Measurements from ENCODE around the gene MAPKAPK3.

Gene MAPKAPK3

DNA sequence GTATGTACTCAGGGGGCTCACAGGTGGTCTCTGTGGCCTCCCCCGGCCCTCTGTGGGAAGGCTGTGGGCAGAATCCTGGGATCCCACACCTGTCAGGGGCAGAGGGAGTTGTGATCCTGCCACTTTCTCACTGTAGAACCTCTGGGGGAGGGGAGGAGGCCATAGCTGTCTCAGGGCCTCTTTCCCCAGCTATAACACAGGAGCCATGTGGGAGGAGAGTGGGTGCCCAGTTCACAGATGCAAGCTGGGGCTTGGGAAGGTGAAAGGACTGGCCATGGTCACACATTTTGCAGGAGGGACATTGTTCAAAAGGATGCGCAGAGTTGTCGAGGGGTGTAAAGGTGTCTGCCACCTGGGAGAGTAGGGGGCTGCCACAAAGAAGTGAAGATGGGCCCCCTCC lies 11.7 kb downstream of the MAPKAPK3 start:
- no peak for DNase-seq

DNA sequence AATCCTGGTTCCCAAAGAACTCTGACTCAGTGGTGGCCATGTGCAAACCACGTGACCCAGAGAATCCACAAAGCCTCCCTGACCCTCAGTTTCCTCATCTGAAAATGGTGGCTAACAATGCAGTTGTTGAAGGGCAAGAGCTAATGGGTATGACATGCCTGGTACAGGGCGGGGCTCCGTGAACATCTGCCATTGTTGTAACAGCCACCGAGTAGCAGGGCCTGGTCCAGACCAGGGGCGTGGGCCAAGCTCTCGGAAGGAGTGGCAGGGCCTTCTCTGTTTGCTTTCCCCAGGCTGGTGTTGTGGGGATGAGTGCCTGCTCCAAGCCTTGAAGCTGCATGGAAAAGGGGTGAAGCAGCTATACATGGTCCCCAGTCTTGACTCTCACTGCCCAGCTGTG lies 13.4 kb downstream of the MAPKAPK3 start:
- DNase-seq = no peak

DNA sequence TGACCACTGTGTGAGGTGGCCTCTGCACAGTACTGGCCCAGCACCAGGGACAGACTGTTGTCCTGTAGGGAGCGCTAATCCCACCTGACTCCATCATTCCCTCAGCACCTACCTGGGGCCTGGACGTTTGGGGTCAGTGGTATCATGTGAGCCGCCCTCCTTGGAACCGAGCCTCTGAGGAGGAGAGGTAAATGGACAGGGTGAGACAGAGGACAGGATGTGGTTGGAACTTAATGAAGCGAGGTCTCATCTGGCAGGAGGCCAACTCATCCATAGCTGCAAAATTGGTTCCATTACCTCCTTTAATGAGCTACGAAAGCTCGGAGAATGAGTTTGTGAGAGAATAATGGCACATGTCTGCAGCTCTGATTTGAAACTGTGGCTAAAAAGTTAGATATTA lies 13.9 kb downstream of the MAPKAPK3 start:
- no peak for DNase-seq

DNA sequence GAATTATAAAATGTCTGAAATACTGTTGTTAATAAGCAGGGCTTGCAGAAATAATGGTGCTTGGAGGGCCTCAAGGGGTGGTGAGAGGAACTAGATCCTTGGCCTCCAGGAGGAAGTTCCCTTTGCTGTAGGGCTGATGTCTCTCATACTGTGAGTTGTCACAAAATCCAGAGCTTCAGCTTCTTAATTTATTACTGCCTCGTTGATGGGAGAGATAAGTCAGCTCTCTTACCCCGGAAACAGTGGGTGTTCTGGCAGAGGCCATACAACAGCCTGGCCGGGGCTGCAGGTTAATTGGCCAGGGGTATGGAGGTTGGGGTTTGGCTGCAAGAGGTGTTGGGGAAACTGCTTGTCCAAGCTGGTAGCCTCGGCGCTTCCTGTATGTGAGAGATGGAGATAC lies 15.5 kb downstream of the MAPKAPK3 start:
- DNase-seq = no peak

DNA sequence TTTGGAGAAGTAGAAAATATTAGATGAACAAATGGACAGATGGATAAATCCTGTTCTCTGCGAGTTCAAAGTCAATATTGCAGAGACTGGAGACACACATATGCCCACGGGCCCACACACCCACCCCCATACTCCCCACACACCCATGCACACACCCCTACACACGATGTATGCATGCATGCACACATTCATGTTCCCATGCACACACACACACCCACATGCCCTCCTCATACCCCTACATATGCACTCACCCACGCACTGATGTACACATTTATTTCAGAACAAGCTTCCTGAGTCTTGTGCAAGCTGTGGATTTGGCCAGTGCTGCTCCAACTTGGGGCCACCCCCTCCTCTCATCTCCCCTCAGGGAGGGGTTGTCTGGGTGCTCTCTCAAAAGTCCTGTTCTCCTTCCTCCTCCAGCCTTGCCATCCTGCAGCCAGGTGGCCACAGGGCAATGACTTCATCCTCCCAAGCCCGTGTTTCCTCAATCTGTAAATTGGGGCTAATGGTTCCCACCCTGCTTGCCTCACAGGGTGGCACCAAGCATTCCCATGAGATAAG lies 16.4 kb downstream of the MAPKAPK3 start:
- no peak for DNase-seq

GRCh38 chr3:50635066-50635465 lies 18.1 kb downstream of the MAPKAPK3 start:
- no peak for DNase-seq

- DNase-seq = no peak
Observed at GRCh38 chr3:50637011-50637410, 20.1 kb downstream of the MAPKAPK3 start.

DNA sequence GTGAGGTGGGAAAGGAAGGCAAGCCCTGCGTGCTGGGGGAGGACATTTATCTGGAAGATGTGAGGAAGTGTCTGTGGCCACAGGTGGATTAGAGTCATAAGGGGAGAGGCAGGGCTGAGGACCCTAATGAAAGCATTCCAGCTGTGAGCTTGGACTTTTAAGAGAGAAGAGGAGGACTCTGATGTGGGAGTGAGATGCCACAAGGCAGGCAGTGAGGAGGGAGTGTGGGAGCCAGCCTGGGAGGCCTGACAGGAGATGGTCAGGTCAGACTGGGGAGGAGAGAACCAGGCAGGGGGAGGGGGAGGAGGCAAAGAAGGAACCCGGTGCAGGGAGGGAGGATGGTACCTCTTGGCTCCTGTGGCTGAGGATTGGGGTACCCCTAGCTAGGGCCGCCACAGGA lies 21.0 kb downstream of the MAPKAPK3 start:
- no peak for DNase-seq

GRCh38 chr3:50639055-50639494 lies 22.1 kb downstream of the MAPKAPK3 start:
- DNase-seq = no peak

DNA sequence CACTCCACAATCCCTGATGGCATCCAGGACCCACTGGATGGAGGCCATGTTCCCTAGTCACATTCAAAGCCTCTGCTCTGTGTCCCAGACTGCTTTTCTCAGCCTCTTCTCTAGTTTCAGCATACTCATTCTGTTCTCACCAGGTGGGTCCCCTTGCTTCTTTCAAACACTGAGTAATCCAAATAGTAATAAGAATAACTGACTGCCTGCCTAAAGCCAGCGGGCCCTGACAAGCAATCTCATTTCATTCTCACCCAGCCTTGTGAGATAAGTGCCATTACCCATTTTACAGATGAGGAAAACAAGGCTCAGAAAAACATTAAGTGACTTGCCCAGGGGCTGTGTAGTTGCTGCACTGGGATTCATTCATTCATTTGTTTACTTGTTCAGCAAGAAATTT lies 25.4 kb downstream of the MAPKAPK3 start:
- DNase-seq = no peak

DNA sequence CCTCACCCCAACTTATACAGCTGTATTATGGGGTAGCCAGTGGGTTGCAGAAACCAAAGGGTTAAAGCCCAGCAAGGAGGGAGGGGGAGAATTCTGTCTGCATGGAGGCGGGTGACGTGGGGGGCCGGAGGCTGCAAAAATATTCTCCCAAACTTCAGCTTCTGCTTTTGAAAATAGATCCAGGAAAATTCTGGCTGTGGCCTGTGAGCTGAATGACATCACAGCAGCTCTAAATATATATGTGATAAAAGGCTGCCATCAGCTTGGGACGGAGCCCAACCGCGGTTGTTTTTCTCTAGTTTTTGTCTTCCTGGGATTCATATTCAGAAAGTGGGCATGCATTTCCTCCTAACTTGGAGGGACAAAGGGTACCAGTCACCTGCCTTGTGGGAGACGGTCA lies 27.6 kb downstream of the MAPKAPK3 start:
- no peak for DNase-seq

- no peak for DNase-seq
Observed at GRCh38 chr3:50645378-50645777, 28.4 kb downstream of the MAPKAPK3 start.

DNA sequence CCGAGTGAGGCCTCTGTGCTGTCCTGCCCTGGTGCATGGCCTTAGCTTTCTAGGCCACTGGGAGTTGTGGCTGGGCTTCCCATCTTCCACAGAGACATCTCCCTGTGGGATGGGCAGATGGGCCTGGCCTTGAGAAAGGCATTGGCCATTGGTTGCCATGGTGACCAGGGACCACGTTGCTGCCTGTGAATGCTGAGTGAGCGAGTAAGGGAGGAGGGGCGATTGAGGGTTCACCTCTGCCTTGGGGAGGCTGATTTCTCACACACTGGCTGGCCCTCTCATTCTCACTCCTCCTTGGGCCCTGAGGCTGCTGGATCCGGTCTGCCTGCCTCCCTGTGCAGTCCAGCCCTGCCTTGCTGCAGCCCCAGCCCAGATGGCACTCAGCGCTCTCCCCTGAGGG lies 31.4 kb downstream of the MAPKAPK3 start:
- no peak for DNase-seq

DNA sequence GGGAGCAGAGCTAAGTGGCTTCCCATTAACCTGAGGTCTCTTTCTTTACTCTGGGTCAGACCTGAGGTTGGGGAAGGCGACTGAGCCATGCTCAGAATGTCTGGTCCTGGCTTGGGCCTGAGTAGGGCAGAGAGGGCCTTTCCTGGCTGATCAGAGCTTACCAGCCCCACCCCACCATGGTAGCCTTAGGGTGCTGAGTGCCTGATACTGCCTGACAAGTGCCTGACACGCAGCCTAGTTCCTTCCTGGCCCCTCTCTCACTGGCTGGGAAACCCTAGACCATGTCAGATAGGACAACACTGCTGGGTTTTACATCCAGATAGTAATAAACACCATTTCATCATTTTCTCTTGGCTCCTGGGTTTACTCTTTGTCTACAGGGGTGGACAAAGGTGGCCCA lies 32.0 kb downstream of the MAPKAPK3 start:
- DNase-seq = no peak

DNA sequence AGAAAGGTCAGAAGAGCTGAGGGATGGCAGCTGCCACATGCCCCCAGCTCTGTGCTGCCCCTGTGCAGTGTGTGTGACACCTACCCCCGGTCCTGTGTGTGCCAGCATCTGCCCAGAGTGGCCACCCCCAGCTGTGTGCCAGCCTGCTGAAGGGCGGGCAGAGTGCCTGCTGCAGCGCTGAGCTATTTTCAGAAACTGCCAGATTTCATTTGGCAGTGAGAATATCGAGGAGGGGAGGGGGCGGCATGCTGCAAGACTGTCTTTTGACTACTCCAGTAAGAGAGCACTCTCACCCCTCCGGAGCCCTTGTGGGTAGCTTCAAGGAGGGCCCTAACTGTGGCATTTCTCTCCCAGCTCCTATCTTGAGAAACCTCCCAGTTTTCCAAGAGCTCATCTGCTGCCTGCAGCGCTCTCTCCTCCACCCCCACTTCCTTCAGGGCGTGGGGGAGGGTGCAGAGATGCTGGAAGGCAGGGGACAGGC lies 32.5 kb downstream of the MAPKAPK3 start:
- no peak for DNase-seq

- no peak for DNase-seq
Observed at GRCh38 chr3:50650018-50650417, 33.1 kb downstream of the MAPKAPK3 start.

GRCh38 chr3:50651445-50651844 lies 34.5 kb downstream of the MAPKAPK3 start:
- no peak for DNase-seq

- DNase-seq = no peak
Observed at GRCh38 chr3:50651920-50652529, 35.1 kb downstream of the MAPKAPK3 start.

DNA sequence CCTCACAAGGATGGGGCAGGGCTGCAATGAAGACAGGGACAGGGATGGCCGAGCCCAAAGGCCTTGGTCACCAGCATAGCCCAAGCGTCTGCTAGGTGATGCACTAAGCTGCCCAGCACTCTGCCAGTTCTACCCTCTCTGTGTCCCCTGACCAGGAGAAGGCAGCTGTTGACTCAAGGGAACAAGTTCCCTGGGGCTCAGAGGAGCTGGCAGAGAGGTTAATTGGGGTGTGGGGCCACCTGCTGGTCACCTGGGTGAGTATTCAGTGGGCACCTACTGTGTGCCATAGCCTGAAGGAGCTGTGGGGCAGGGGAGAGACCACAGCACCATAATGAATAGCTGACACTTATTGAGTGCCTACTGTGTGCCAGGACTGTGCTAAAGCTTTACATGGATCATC lies 35.8 kb downstream of the MAPKAPK3 start:
- peak; percentile 50 for DNase-seq

DNA sequence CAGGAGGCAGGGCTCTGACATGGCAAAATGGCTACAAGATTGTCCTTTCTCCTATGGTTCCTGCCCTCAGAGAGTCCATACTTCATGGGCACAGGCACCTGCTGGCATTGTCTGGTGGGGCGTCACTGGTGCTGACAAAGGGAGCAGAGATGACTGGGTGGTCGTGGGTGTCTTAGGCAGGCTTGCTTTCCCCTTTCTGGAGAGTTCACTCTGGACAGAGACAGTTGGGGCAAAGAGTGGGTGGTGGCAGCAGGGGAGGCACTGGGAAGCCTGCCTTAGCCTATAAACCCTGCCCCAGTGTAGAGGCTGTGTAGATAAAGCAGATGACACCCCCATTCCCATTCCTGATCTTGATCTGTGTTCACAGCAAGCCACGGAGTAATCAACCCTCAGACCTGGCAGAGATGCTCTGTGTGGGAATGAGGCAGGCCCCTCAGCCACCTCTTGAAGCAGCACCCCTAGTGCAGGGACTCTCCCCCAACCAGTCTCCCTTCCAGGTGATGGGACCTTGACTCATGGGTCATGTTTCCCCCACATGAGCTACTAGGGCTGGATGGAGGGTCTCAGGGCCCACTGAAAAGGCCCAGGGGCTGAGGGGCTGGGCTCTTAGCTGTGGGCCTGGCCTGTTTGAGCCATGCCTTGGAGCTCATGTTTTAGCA lies 37.1 kb downstream of the MAPKAPK3 start:
- DNase-seq = no peak

DNA sequence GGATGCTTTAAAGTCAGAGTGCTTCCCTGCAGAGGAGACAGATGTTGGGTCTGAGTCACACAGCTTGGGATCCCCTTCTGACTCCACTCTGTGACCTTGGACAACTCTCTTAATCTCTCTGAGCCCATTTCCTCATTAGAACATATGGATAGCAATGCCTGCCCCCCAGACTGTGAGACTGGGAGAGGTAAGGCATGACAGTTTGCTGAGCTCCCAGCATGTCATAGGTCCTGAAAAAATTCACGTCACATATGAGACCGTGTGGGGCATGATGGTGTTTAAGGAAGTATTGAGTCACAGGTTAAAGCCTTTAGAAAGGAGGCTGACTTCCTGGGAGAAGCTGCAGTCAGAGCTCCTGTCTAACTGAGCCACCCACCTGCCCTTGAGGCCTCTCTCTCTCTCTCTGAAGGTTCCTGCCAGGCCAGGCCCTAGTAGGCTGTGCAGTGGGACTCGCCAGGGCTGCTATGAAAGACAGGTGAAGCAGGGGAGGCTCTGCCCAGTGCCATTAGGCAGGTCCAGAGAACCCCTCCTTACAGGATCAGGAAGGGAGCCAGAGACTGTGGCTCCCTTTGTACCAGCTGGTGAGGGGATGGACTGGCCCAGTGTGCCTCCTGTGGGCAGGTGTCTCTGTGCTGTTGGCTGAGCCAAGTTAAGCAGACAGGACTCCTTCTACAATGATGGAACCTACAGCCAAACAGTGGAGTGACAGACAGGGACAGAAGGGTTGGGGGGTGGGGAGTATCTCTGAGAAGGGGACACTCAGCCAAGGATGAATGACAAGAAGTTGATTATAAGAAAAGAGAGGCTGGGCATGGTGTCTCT lies 38.3 kb downstream of the MAPKAPK3 start:
- DNase-seq = peak in 1 of 2 experiments; percentile 62

DNA sequence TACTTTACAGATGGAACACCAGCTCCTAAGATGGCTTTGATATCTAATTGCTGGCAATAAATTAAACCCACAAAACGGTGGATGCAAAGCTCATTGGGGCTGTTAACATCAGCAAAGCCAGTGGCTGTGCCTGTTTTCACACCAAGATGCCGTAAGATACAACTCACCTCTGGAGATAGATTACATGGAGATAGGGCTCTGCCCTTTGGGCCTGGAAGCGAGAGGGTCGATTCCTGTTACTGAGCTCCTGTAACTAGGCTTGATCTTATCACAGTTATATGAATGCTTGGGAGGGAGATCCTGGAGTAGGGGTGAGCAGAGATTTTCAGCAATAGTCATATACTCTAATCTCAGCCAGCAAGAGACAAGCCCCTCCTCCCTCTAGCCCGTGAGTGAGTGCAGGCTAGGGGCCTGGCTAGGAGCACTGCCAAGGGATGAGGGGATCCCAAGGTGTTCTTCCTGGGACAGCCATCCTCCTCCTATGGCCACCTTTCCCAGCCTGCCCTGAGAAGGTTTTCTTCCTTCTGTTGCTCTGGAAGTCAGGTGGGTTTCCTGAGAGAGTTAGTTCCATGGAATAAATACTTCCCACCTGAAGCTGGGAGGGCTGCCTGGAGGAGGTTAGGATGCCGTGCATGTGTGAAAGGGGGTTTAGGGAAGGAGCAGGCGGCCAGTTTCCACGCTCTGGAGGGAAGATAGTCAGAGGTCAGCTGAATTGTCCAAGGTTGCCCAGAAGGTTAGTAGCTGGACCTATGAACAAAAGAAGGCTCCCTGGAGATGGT lies 39.7 kb downstream of the MAPKAPK3 start:
- DNase-seq = no peak

DNA sequence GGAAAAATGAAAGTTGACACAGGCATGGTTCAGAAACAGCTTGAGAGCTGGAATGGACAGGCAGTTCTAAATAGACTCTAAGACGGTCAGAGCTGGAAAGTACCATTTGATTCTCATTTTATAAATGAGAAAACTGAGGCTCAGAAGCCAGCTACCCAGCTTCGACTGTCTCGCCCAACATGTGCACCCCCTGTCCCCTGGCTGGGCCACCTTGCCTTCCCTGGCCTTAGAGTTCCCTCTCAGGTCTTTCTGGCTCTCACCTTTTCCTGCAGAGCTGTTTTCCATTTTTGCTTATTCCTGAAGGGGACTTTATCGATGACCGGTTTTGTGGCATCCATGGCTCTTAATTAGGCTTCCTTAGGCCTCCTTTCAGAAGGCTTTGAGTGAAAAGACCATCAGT lies 40.5 kb downstream of the MAPKAPK3 start:
- no peak for DNase-seq
